Measurements from ENCODE around the gene TSSK1B.
"Not testable (repeated sequence)": the region's sequence is repeated elsewhere in the genome, so short reads cannot be mapped to it uniquely, and the experiment has no call there.

TSSK1B gene

GRCh38 chr5:113434889-113435288, at the start of gene TSSK1B:
TSSK1B (minus strand) TSS chr5:113434989; CDS start chr5:113434839, 150 bp downstream.
- H3K9me3 Mint-ChIP-seq (ENCODE audit: low read depth), result no peaks in the 10 kb centered on the region
- no peaks in the 10 kb centered on the region for H3K36me3 Mint-ChIP-seq
- no peak within 1 kb of the TSS for H3K27ac Mint-ChIP-seq
- no peaks in the 10 kb centered on the region for H3K27me3 Mint-ChIP-seq
- H3K4me1 Mint-ChIP-seq (ENCODE audit: low read depth), result no peaks in the 10 kb centered on the region
- no peak within 1 kb of the TSS for H3K4me3 Mint-ChIP-seq

DNA sequence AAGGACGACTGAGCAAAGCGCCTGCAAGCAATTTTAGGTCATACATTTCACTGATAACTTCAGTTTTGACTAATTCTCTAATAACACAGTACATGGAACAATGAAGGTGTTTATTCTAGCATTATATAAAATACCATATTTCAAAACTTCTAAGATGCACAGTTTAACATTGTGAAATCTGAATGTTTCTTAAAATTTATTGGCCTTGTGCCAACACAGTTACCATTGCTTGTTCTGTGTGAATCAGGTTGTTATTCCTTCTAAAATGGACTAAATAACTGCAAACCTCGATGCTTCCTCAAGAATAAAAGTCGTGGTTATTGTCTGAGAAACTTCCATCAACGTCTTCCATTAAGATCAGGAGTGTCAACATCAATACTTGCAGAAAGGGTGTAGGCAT, 45.5 kb upstream of the TSSK1B start:
- H3K4me3 Mint-ChIP-seq, result no peak overlapping the region
- no peak overlapping the region for H3K27ac Mint-ChIP-seq
- H3K9me3 Mint-ChIP-seq (ENCODE audit: low read depth), result no peaks in the 10 kb centered on the region
- H3K27me3 Mint-ChIP-seq, result peaks cover 18% of the 10 kb centered on the region
- no peaks in the 10 kb centered on the region for H3K36me3 Mint-ChIP-seq
- H3K4me1 Mint-ChIP-seq (ENCODE audit: low read depth), result no peaks in the 10 kb centered on the region

GRCh38 chr5:113478691-113479090, 43.9 kb upstream of the TSSK1B start:
- peaks cover 13% of the 10 kb centered on the region for H3K27me3 Mint-ChIP-seq
- H3K9me3 Mint-ChIP-seq (ENCODE audit: low read depth), result no peaks in the 10 kb centered on the region
- H3K27ac Mint-ChIP-seq, result no peak overlapping the region
- no peaks in the 10 kb centered on the region for H3K36me3 Mint-ChIP-seq
- no peaks in the 10 kb centered on the region for H3K4me1 Mint-ChIP-seq (ENCODE audit: low read depth)
- no peak overlapping the region for H3K4me3 Mint-ChIP-seq

GRCh38 chr5:113474100-113474728, 39.4 kb upstream of the TSSK1B start:
- H3K4me1 Mint-ChIP-seq (ENCODE audit: low read depth), result no peaks in the 10 kb centered on the region
- no peaks in the 10 kb centered on the region for H3K9me3 Mint-ChIP-seq (ENCODE audit: low read depth)
- H3K4me3 Mint-ChIP-seq, result no peak overlapping the region
- peaks cover 14% of the 10 kb centered on the region for H3K27me3 Mint-ChIP-seq
- no peak overlapping the region for H3K27ac Mint-ChIP-seq
- H3K36me3 Mint-ChIP-seq, result peaks cover 3% of the 10 kb centered on the region

- H3K27me3 Mint-ChIP-seq, result no peaks in the 10 kb centered on the region
- H3K4me3 Mint-ChIP-seq, result no peak overlapping the region
- no peaks in the 10 kb centered on the region for H3K9me3 Mint-ChIP-seq (ENCODE audit: low read depth)
- no peaks in the 10 kb centered on the region for H3K36me3 Mint-ChIP-seq
- H3K27ac Mint-ChIP-seq, result no peak overlapping the region
- no peaks in the 10 kb centered on the region for H3K4me1 Mint-ChIP-seq (ENCODE audit: low read depth)
Observed at GRCh38 chr5:113463032-113463431, 28.2 kb upstream of the TSSK1B start.

- not testable (repeated sequence) for H3K27ac Mint-ChIP-seq; H3K9me3 Mint-ChIP-seq (ENCODE audit: low read depth); H3K36me3 Mint-ChIP-seq; H3K4me1 Mint-ChIP-seq (ENCODE audit: low read depth); H3K27me3 Mint-ChIP-seq; H3K4me3 Mint-ChIP-seq
Observed at GRCh38 chr5:113457106-113457505, 22.3 kb upstream of the TSSK1B start.

GRCh38 chr5:113452941-113453340, 18.2 kb upstream of the TSSK1B start:
- Mint-ChIP-seq H3K36me3 (no peaks in the 10 kb centered on the region), H3K27ac (no peak overlapping the region), H3K4me1 (ENCODE audit: low read depth) (peaks cover 4% of the 10 kb centered on the region), H3K9me3 (ENCODE audit: low read depth) (no peaks in the 10 kb centered on the region), H3K27me3 (peaks cover 6% of the 10 kb centered on the region), H3K4me3 (no peak overlapping the region)

DNA sequence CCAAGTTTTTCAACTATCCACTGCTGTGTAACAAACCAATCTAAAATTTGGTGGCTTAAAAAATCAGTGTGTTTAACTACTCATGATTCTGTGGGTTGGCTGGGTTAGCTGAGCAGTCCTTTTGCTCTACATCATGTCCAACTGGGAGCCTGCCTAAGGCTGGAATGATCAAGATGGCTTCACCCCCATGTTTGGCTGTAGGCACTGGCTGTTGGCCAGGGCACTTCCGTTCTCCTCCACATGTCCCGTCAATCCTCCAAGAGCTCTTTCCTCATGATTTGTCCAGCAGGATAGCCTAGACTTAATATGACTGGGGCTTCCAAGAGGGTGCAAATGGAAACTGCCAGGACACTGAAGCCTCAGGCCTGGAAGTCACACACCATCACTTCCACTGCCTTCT, 17.0 kb upstream of the TSSK1B start:
- Mint-ChIP-seq H3K27ac (no peak overlapping the region), H3K9me3 (ENCODE audit: low read depth) (no peaks in the 10 kb centered on the region), H3K4me1 (ENCODE audit: low read depth) (peaks cover 4% of the 10 kb centered on the region), H3K27me3 (peaks cover 6% of the 10 kb centered on the region), H3K4me3 (no peak overlapping the region), H3K36me3 (no peaks in the 10 kb centered on the region)

GRCh38 chr5:113450929-113451328, 16.1 kb upstream of the TSSK1B start:
- H3K4me1 Mint-ChIP-seq (ENCODE audit: low read depth), result peaks cover 4% of the 10 kb centered on the region
- H3K27me3 Mint-ChIP-seq, result peaks cover 7% of the 10 kb centered on the region
- H3K36me3 Mint-ChIP-seq, result no peaks in the 10 kb centered on the region
- no peak overlapping the region for H3K4me3 Mint-ChIP-seq
- H3K9me3 Mint-ChIP-seq (ENCODE audit: low read depth), result no peaks in the 10 kb centered on the region
- no peak overlapping the region for H3K27ac Mint-ChIP-seq

- no peaks in the 10 kb centered on the region for H3K9me3 Mint-ChIP-seq (ENCODE audit: low read depth)
- peaks cover 4% of the 10 kb centered on the region for H3K4me1 Mint-ChIP-seq (ENCODE audit: low read depth)
- peaks cover 7% of the 10 kb centered on the region for H3K27me3 Mint-ChIP-seq
- no peak overlapping the region for H3K27ac Mint-ChIP-seq
- H3K4me3 Mint-ChIP-seq, result no peak overlapping the region
- no peaks in the 10 kb centered on the region for H3K36me3 Mint-ChIP-seq
Observed at GRCh38 chr5:113450462-113450861, 15.7 kb upstream of the TSSK1B start.

- Mint-ChIP-seq H3K4me3 (no peak overlapping the region), H3K27ac (no peak overlapping the region), H3K4me1 (ENCODE audit: low read depth) (peaks cover 4% of the 10 kb centered on the region), H3K27me3 (peaks cover 10% of the 10 kb centered on the region), H3K9me3 (ENCODE audit: low read depth) (no peaks in the 10 kb centered on the region), H3K36me3 (no peaks in the 10 kb centered on the region)
Observed at GRCh38 chr5:113448252-113448651, 13.5 kb upstream of the TSSK1B start.

DNA sequence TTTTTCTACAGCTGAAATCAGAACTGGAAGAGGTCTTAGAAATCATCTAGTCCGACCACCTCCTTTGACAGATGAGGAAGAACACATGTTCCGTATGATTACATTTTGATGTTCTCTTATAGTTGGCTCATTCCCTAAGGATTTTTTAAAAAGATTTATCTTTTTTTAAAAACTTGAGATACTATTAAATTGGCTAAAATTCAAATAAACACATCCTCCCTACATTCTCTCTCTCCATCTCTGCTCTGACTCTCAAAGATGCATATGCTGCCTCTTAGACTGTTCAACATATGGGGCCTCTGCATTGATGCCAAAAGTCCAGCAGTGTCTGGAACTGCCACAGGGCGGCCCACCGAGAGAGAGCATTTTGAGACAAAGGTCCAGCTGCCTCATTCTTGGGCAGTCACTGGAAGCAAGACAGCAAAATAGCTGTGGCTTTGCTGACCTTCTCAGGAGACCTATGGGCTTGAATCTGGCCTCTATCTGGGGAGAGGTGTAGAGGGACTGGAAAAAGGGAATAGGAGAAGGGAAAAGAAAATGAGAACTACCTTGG, 12.8 kb upstream of the TSSK1B start:
- H3K4me3 Mint-ChIP-seq, result no peak overlapping the region
- no peaks in the 10 kb centered on the region for H3K9me3 Mint-ChIP-seq (ENCODE audit: low read depth)
- peaks cover 4% of the 10 kb centered on the region for H3K4me1 Mint-ChIP-seq (ENCODE audit: low read depth)
- H3K36me3 Mint-ChIP-seq, result no peaks in the 10 kb centered on the region
- no peak overlapping the region for H3K27ac Mint-ChIP-seq
- H3K27me3 Mint-ChIP-seq, result peaks cover 10% of the 10 kb centered on the region

GRCh38 chr5:113446358-113446927, 11.7 kb upstream of the TSSK1B start:
- H3K9me3 Mint-ChIP-seq (ENCODE audit: low read depth), result no peaks in the 10 kb centered on the region
- no peaks in the 10 kb centered on the region for H3K36me3 Mint-ChIP-seq
- H3K4me3 Mint-ChIP-seq, result no peak overlapping the region
- H3K4me1 Mint-ChIP-seq (ENCODE audit: low read depth), result peaks cover 4% of the 10 kb centered on the region
- peaks cover 9% of the 10 kb centered on the region for H3K27me3 Mint-ChIP-seq
- no peak overlapping the region for H3K27ac Mint-ChIP-seq

GRCh38 chr5:113437111-113437510, 2.3 kb upstream of the TSSK1B start:
- H3K4me3 Mint-ChIP-seq, result no peak overlapping the region
- no peaks in the 10 kb centered on the region for H3K4me1 Mint-ChIP-seq (ENCODE audit: low read depth)
- no peaks in the 10 kb centered on the region for H3K9me3 Mint-ChIP-seq (ENCODE audit: low read depth)
- no peak overlapping the region for H3K27ac Mint-ChIP-seq
- H3K27me3 Mint-ChIP-seq, result peaks cover 1% of the 10 kb centered on the region
- H3K36me3 Mint-ChIP-seq, result no peaks in the 10 kb centered on the region

- Mint-ChIP-seq H3K36me3 (no peaks in the 10 kb centered on the region), H3K9me3 (ENCODE audit: low read depth) (no peaks in the 10 kb centered on the region), H3K27ac (no peak overlapping the region), H3K4me1 (ENCODE audit: low read depth) (no peaks in the 10 kb centered on the region), H3K27me3 (no peaks in the 10 kb centered on the region), H3K4me3 (no peak overlapping the region)
Observed at GRCh38 chr5:113435575-113435974, 786 bp upstream of the TSSK1B start.
